Vein endothelial cell (primary cell): Measurements from ENCODE around the gene ATXN1L. TPM values are rescaled to one million over a fixed set of nuclear protein-coding genes. Genes with fewer than 3 reads are reported as not detected.

Source experiments
- total RNA-seq: library from RNA; depleted of rRNA; stranded (reverse); fragments of >200 nt; gene quantifications from 2 replicates; pipeline ENCODE4 v1.2.3, GENCODE V29; 2012

Gene ATXN1L, protein sequence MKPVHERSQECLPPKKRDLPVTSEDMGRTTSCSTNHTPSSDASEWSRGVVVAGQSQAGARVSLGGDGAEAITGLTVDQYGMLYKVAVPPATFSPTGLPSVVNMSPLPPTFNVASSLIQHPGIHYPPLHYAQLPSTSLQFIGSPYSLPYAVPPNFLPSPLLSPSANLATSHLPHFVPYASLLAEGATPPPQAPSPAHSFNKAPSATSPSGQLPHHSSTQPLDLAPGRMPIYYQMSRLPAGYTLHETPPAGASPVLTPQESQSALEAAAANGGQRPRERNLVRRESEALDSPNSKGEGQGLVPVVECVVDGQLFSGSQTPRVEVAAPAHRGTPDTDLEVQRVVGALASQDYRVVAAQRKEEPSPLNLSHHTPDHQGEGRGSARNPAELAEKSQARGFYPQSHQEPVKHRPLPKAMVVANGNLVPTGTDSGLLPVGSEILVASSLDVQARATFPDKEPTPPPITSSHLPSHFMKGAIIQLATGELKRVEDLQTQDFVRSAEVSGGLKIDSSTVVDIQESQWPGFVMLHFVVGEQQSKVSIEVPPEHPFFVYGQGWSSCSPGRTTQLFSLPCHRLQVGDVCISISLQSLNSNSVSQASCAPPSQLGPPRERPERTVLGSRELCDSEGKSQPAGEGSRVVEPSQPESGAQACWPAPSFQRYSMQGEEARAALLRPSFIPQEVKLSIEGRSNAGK
- 26.5 and 26.8 TPM in 2 replicates for total RNA-seq

DNA sequence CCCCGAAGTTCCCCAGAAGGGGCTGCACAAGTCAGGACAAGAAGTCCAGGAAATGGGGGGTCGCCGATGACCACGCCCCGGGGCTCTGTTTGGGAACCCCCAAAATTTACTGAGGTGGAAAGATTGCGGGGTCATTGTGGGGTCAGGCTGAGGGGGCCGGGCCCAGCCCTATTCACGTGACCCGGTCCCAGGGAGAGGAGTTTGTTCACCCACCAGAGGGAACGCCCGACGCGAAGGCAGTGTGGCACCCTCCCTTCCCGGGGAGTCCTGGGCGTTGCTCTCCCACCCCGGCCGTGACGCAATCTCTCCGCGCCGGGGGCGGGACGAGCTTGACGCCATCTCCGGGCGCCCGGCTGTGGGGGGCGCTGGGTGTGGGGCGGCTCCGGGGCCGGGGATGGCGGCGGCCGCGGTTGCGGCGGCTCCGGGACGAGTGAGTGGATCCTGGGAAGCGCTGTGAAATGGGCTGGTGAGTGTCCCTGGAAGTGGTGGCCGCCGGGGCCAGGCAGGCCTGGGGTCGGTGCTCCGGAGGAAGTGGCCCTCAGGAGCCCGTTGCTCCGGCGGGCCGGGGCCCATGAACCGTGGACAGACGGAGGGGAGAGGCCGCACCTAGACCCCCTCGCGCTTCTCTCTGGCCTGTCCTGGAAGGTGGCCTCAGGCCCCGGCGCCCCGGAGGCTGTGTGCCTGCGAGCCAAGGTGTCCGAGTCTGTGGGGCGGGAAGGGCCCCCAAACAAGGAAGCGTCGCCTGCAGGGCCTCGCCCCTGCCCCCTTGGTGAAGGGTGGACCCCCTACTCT is at the start of gene ATXN1L:
Gene ATXN1L, plus strand, starts transcription at position 338 of the 792 bp plus-strand sequence. CDS start 3,765 bp downstream, outside the sequence.

DNA sequence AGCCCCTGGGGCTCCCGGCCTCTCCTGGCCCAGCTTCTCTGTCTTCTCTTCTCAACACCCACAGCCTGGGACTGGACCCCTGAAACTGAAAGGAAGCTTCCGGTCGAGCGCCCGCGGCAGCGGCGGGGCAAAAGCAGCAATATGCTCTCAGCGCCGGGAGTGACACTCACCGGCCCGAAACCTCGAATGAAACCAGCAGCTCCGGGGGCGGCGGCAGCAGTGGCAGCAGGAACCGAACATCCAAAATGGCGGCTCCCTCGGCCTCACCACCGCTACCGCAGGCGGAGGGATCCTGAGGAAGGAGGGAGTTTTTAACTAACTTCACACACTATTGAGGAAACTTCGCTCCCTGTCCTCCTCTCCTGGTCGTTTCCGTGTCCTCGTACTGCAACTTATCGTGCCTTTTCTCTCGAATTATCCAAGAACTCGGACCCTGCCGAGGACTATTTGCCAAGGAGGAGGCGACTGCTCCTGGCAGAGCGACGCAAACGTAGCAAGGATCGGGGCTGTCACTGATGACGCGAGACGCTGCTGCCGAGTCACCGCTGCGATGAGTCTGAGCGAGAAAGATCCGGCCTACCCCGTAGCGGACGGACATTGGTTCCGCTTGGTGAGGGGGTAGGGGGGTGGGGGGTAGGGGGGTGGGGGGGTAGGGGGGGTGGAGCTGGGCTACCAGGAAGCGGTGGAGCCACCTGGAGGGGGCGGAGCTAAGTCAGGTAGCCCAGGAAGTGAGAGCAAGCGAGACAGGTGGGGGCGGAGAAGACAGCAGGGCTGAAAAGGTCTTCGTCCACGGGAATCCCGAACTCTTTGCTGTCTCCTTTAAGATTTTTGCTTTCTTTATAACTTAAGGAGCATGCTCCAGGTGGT is 37.0 kb upstream of the ATXN1L start, which contains the start of gene AP1G1:
Gene AP1G1, minus strand, starts transcription at position 242 of the 867 bp plus-strand sequence. CDS start 19,355 bp downstream, outside the sequence.

DNA sequence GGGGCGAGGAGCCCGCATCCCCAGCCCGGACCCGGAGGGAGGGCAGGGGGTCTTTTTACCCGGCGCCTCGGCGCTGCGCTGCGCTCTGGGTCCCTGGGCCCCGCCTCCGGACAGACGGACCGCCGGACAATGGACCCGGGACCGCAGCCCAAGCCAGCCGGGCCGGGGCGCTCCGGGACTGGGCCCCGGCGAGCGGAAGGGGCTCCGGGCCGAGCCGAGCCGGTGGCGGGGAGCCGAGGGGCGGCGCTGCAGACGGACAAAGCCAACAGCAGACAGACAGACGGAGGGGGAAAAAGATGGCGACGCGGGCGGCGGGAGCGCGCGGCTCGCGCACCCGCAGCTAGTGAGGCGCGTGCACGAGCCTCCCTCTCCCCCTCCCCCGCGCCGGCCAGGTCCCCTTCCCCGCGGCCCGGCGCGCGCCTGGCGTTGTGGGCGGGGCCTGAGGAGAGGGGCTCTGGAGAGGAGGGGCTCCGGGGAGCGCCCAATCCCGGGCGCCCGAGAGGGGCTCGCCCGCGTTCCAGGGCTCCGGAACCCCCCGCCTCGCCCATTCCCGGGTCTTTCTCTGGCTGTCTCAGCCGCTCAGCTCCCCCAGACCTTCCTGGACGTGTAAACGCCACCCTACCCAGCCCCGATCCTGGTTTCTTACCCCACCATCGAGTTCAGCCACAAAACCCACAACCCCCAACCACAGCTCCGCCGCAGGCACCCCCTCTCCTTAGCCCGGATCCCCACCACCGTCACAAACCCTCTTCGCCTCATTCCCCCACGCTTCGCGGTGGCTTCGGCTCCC is 38.3 kb downstream of the ATXN1L start, which contains the start of gene ZNF821:
Gene ZNF821, minus strand, starts transcription at position 334 of the 790 bp plus-strand sequence. CDS start 4,236 bp downstream, outside the sequence.

DNA sequence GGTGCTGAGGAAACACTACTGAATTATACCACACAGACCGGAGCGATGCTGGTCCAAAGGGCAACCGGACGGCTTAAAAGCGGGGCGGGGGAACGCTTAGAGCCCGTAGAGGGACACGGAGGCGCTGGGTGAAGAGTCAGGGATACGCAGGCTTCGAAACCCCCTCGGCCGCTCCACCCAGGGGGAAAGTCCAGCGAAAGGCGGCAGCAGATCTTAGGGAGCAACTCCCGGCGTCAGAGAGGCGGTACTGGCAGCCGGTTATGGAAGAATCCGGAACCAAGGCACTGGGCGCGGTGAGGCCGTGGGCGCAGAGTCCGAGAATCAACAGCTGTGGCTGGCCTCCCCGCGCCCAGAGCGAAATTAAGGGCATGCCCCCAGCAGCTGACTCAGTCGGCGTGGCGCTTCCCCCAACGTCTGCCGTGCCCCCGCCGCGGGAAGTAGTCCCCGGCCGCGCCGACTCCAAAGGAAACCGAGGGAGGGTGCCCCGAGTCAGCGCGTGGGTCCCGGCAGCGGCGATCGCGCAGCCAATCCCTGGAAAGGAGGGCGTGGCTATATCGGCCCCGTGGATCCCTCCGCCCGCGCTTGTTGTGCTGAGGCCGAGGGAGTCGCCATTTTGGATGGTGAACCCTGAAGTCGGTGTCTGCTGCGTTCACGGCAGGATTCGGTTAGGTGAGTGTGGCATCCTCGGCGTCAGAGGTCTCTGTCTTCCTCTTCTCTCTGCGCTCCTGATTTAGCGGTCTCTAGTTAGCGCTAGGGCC is 49.3 kb downstream of the ATXN1L start, which contains the start of gene IST1:
Gene IST1, plus strand, starts transcription at position 611 of the 758 bp plus-strand sequence. CDS start 20,110 bp downstream, outside the sequence.

Other genes with a start within 250 kb of the ATXN1L start
- under 0.01 TPM in 1 of 2 replicates, not detected in the other for gene MARVELD3, start 219.8 kb upstream of the ATXN1L start, total RNA-seq
- 6.9 and 8.3 TPM in 2 replicates for gene PHLPP2, start 121.3 kb upstream of the ATXN1L start, total RNA-seq
- gene AP1G1, start 37.1 kb upstream of the ATXN1L start, total RNA-seq = 102 and 108 TPM in 2 replicates
- 7.8 and 8.1 TPM in 2 replicates for gene ZNF821, start 38.2 kb downstream of the ATXN1L start, total RNA-seq
- 243 and 260 TPM in 2 replicates for gene IST1, start 49.6 kb downstream of the ATXN1L start, total RNA-seq
- not detected in 2 replicates for gene PKD1L3, start 154.4 kb downstream of the ATXN1L start, total RNA-seq
- gene DHODH, start 162.8 kb downstream of the ATXN1L start, total RNA-seq = 4.1 and 4.9 TPM in 2 replicates
- not detected in 2 replicates for gene HP, start 208.5 kb downstream of the ATXN1L start, total RNA-seq
- gene HPR, start 217.2 kb downstream of the ATXN1L start, total RNA-seq = not detected in 2 replicates
- gene TXNL4B, start 247.6 kb downstream of the ATXN1L start, total RNA-seq = 5.2 and 7.9 TPM in 2 replicates
- 65.0 and 68.0 TPM in 2 replicates for gene DHX38, start 247.9 kb downstream of the ATXN1L start, total RNA-seq